Measurements from ENCODE around the gene PRPF4. TPM values are rescaled to one million over a fixed set of nuclear protein-coding genes. Genes with fewer than 3 reads are reported as not detected.

The PRPF4 gene
- total RNA-seq, 1 donor from 2014 or later, result 11.8 TPM

GRCh38 chr9:113310538-113310937, 35.1 kb downstream of the PRPF4 start:
- no peak for DNase-seq (ENCODE audit: extremely low spot score in 2 of 2)
- intact Hi-C loops (cut with DNase I), result no loop called here
- no peak overlapping the region for H3K27ac ChIP-seq
- no peaks in the 10 kb centered on the region for H3K27me3 ChIP-seq
- H3K36me3 ChIP-seq, result no peaks in the 10 kb centered on the region
- TF ChIP-seq, protein P1, sequence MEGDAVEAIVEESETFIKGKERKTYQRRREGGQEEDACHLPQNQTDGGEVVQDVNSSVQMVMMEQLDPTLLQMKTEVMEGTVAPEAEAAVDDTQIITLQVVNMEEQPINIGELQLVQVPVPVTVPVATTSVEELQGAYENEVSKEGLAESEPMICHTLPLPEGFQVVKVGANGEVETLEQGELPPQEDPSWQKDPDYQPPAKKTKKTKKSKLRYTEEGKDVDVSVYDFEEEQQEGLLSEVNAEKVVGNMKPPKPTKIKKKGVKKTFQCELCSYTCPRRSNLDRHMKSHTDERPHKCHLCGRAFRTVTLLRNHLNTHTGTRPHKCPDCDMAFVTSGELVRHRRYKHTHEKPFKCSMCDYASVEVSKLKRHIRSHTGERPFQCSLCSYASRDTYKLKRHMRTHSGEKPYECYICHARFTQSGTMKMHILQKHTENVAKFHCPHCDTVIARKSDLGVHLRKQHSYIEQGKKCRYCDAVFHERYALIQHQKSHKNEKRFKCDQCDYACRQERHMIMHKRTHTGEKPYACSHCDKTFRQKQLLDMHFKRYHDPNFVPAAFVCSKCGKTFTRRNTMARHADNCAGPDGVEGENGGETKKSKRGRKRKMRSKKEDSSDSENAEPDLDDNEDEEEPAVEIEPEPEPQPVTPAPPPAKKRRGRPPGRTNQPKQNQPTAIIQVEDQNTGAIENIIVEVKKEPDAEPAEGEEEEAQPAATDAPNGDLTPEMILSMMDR (IDR thresholded peaks at IDR 0.05), result no peak
- TF ChIP-seq POLR2AphosphoS5 (IDR thresholded peaks at IDR 0.05; ENCODE audit: insufficient read depth in 1 of 2, low read depth in 1 of 2), result no peak
- no peak for TF ChIP-seq POLR2A (IDR thresholded peaks at IDR 0.05)
- no peak overlapping the region for H3K4me3 ChIP-seq
- H3K9me3 ChIP-seq, result no peaks in the 10 kb centered on the region
- no peaks in the 10 kb centered on the region for H3K4me1 ChIP-seq

DNA sequence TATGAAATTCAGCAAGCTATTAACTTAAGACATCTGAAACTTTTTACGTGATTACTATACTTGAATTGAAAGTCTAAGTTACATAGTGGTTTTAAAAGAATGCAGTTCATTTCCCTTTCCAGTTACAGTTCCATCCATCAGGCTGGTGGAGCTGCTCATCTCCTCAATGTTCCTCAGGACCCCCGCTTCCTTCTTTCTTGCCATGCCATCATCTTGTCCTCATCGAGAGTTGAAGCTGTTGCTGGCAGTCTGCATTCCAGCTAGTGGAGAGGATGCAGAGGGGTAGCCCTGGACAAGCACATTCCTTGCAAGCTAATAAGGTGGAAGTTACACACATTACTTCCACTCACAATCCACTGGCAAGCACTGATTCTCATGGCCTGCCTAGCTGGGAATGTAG, 36.5 kb downstream of the PRPF4 start:
- H3K36me3 ChIP-seq, result no peaks in the 10 kb centered on the region
- intact Hi-C loops (cut with DNase I), result no loop called here
- TF ChIP-seq, protein P1 (IDR thresholded peaks at IDR 0.05), result no peak
- no peak for TF ChIP-seq POLR2A (IDR thresholded peaks at IDR 0.05)
- no peak for TF ChIP-seq POLR2AphosphoS5 (IDR thresholded peaks at IDR 0.05; ENCODE audit: insufficient read depth in 1 of 2, low read depth in 1 of 2)
- no peaks in the 10 kb centered on the region for H3K27me3 ChIP-seq
- DNase-seq (ENCODE audit: extremely low spot score in 2 of 2), result no peak
- no peak overlapping the region for H3K27ac ChIP-seq
- H3K9me3 ChIP-seq, result no peaks in the 10 kb centered on the region
- H3K4me1 ChIP-seq, result no peaks in the 10 kb centered on the region
- H3K4me3 ChIP-seq, result no peak overlapping the region

DNA sequence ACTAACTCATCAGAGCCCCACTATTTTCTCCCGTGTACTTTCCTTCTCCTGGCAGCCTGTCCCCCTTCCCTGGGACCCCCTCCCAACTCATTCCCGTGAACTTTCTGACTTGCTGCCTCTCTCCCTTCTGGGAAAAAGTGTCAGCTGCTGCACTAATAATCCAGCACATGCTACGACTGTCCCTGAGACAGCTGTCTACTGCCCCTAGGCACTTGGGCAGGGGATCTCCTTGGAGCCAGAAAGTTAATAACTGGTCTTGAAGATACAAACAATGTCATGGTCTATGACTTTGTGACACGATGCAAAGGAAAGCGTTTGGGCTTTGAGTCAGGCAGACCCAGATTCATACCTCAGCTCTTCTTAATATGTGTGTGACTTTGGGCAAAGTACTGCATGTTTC, 37.8 kb downstream of the PRPF4 start:
- H3K27ac ChIP-seq, result no peak overlapping the region
- no peaks in the 10 kb centered on the region for H3K9me3 ChIP-seq
- no peak for DNase-seq (ENCODE audit: extremely low spot score in 2 of 2)
- H3K27me3 ChIP-seq, result no peaks in the 10 kb centered on the region
- no peaks in the 10 kb centered on the region for H3K4me1 ChIP-seq
- TF ChIP-seq POLR2AphosphoS5 (IDR thresholded peaks at IDR 0.05; ENCODE audit: insufficient read depth in 1 of 2, low read depth in 1 of 2) (no peak), POLR2A (IDR thresholded peaks at IDR 0.05) (no peak)
- TF ChIP-seq, protein P1 (IDR thresholded peaks at IDR 0.05), result no peak
- intact Hi-C loops (cut with DNase I), result no loop called here
- H3K4me3 ChIP-seq, result no peak overlapping the region
- no peaks in the 10 kb centered on the region for H3K36me3 ChIP-seq

GRCh38 chr9:113315231-113315630, 39.8 kb downstream of the PRPF4 start:
- Histone ChIP-seq H3K9me3 (no peaks in the 10 kb centered on the region), H3K4me3 (no peak overlapping the region), H3K27ac (no peak overlapping the region), H3K36me3 (no peaks in the 10 kb centered on the region), H3K4me1 (no peaks in the 10 kb centered on the region), H3K27me3 (no peaks in the 10 kb centered on the region)
- TF ChIP-seq POLR2AphosphoS5 (IDR thresholded peaks at IDR 0.05; ENCODE audit: insufficient read depth in 1 of 2, low read depth in 1 of 2) (no peak), POLR2A (IDR thresholded peaks at IDR 0.05) (no peak)
- TF ChIP-seq, protein P1 (IDR thresholded peaks at IDR 0.05), result no peak
- DNase-seq (ENCODE audit: extremely low spot score in 2 of 2), result no peak
- intact Hi-C loops (cut with DNase I), result no loop called here

DNA sequence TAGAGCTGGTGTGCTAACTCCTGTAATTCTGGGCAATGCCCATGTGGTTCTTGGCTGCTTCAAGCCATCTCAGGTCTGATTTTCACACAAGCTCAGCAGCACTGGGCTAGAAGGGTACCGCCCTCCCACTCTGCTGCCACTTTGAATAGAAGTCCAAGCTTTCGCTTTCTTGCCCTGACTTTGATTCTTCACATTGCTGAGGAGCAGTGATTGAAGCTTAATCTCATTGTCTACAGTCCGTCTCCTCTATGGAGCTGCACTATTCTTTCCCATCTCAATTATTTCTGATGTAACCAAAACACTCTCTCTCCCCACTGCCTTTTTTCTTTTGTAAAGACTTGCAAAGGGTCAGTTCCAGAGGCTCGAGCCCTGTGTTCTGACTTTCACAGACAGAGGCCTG, 40.6 kb downstream of the PRPF4 start:
- intact Hi-C loops (cut with DNase I), result no loop called here
- H3K27ac ChIP-seq, result no peak overlapping the region
- H3K4me3 ChIP-seq, result no peak overlapping the region
- DNase-seq (ENCODE audit: extremely low spot score in 2 of 2), result no peak
- H3K27me3 ChIP-seq, result no peaks in the 10 kb centered on the region
- TF ChIP-seq, protein P1 (IDR thresholded peaks at IDR 0.05), result no peak
- TF ChIP-seq POLR2AphosphoS5 (IDR thresholded peaks at IDR 0.05; ENCODE audit: insufficient read depth in 1 of 2, low read depth in 1 of 2), result no peak
- peaks cover 0 to 2% of the 10 kb centered on the region in 2 donors for H3K36me3 ChIP-seq
- H3K9me3 ChIP-seq, result no peaks in the 10 kb centered on the region
- no peaks in the 10 kb centered on the region for H3K4me1 ChIP-seq

Measured in vagina (tissue), 2 donors.